Stimulated activated CD8-positive, alpha-beta memory T cell treated with anti-CD3 and anti-CD28 coated beads, Interleukin-2, amount 100 ng/mL, for 1 hour (primary cell): ENCODE measurements around the gene LIPT2.
"Not testable (repeated sequence)": the region's sequence is repeated elsewhere in the genome, so short reads cannot be mapped to it uniquely, and the experiment has no call there.

Source experiments
- DNase-seq, 2 donors: peaks; one replicate each; pipeline ENCODE4 v3.0.0-alpha.2; 2020; ENCODE audit warnings: low read depth in 2 of 2

LIPT2 gene

DNA sequence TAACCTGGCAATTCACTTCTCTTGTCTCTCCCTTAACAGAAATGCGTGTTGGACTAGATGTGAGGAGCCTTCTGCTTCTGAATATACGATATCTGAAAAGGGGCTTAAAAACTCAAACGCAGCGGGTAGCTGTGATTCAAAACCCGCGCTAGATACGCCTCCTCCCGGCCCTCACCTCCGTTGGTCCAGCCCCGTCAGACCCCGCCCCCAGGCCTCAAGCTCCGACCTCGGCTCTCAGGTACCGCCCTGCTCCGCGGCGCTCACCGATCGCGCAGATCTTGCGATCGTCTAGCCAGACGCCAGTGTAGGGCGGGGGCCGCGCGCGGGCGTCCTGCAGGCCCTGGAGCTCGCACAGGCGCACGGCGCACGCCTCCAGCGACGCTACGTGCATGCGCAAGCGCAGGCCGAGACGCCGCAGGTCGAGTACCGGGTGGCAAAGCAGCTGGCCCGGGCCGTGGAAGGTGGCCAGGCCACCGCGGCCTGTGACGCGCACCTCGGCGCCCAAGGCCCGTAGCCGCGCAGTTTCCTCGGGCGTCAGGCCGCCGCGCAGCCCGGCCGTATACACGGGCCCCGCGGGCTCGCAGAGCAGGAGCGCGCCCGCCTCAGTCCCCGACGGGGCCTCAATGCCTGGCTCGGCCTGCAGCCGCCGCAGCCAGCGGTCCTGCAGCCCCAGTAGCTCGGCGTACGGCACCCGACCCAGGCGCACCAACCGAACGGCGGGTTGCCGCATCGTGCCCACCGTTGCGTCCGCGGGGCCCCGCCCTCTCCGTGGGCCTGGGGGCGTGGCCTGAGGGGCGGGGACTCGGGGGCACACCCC lies at the start of gene LIPT2:
Gene LIPT2, minus strand, starts transcription at position 751 of the 817 bp plus-strand sequence. Its CDS starts 21 bp downstream, at position 730.
- DNase-seq, result peak; percentile 92 to 96

DNA sequence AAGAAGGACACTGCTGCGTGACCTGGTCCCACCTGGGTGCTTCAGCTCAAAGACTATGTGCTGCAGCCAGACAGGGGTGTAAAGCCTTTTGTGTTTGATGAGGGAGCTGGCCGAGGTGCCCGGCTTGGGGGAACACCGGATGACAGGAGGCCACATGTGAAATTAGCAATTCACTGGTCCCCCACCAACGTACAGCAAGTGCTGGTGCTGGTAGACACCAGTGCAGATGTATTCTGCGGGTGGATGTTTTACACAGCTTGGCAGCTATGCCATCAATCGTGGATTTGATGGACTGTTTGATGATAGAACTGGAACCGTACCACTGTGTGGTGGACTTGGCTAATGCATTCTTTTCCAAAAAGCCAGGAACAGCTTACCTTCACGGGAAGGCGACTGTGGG lies 47.9 kb upstream of the LIPT2 start:
- no peak for DNase-seq

- DNase-seq, result no peak
Observed at GRCh38 chr11:74540270-74540669, 46.7 kb upstream of the LIPT2 start.

DNA sequence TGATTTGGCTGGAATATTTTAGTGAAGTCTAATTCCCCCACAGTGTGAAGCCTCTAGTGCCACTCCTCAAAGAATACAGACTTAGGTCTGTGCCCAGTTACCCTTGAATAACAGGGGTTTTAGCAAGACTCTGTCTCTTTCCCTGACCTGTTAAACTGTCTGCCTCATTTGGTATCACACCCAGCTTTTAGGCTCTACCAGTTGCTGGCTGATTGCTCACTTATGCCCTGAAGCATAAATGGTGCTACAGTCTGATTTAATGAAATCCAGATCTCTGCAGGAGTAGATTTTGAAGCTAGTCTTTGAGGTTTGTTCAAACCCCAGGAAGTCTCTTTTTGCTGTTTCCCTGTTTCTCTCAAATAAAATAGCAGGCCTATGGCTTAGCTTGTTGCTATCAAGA lies 45.2 kb upstream of the LIPT2 start:
- DNase-seq, result no peak

- no peak for DNase-seq
Observed at GRCh38 chr11:74535371-74536160, 42.0 kb upstream of the LIPT2 start.

DNA sequence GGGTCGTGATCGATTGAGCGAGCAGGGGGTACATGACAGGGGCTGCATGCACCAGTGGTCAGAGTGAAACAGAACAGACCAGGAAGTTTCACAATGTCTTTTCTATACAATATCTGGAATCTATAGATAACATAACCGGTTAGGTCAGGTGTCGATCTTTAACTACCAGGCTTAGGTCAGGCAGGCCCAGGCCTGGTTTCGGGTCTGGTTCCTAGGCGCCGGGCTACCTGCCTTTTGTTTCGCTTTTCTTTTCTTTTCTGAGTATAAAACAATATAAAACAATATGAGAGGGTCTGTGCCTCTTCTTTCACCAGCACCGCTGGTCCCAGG lies 41.4 kb upstream of the LIPT2 start:
- DNase-seq, result not testable (repeated sequence)

DNA sequence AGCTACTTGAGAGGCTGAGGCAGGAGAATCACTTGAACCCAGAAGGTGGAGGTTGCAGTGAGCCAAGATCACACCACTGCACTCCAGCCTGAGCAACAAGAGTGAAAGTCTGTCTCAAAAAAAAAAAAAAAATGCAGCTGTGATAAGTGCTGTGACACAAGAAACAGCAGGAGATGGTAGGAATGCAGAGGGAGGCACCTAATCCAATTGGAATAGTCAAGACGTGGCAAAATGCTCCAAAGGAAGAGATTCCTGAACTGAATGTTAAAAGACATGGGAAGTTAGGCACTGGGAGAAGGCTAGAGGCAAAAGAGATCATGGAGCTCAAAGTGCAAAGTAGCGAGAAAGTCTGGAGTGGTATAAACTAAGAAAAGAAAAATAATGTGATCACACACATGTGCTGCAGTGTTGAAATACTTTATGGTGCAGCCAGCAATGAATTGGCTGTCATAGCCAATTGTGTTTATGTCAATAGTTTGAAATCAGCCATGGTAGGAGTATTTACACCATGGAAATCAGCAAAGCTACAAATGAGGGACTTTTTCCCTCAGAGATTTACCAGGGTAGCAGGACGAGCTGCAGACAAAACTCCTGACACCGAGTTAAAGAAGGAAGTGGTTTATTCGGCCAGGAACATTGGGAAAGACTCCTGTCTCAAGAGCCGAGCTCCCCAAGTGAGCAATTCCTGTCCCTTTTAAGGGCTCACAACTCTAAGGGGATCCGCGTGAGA lies 40.9 kb upstream of the LIPT2 start:
- DNase-seq, result no peak

DNA sequence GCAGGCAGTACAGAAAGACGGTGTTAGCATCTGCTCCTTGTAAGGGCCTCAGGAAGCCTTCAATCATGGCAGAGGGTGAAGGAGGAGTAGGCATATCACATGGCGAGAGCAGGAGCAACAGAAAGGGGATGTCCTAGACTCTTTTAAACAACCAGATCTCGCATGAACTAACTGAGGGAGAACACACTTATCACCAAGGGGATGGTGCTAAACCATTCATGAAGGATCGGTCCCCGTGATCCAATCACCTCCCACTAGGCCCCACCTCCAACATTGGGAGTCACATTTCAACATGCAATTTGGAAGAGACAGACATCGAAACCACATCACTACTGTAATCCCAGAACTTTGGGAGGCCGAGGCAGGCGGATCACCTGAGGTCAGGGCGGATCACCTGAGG lies 39.9 kb upstream of the LIPT2 start:
- DNase-seq, result no peak

DNA sequence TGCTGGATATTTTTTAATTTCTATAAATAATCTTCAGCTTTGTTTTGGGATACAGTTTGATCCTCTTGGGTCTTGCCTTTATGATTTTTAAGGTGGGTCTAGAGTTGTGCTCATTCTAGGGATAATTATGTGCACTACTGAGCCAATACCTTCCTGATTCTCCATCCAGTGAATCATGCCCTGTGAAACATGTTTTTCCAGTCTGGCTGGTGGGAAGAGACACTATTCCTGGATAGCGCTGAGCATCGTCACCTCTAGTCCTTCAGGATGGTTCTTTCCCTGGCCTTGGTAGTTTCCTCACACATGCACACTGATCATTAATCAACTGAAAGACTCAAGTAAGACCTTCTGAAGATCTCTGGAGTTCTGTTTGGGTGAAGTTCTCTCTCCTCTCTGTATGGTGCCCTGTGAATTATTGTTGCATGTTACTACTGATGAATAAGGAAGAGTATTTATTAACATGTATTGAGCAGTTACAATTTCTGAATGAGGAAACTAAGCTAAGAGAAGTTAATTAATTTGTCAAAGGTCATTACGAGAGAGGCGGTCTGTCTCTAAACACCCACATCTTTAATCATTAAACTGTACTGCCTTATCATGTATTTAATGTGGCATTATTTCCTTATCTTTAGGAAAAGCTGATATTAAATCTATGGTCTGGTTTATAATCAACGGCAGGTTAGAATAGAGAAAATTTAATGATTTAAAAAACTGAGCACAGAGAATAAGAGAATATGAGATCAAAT lies 39.1 kb upstream of the LIPT2 start:
- DNase-seq, result no peak

DNA sequence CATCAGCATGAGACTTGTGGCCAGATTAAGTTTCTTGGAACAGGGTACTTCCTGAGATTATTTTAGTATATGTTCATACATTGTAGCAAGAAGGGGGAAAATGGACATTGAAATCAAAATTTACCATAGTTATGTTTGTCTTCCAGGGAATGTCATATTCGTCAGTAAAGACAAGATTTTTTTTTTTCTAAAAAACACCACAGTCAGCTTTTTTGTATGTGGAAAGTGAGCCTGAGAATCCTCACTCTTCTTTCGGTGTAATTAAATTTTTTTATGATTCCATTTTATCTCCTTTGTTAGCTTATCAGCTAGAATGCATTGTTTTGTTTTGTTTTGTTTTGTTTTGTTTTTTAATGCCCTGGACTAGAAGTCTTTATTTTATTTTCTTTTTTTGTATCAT lies 31.5 kb upstream of the LIPT2 start:
- DNase-seq, result no peak

DNA sequence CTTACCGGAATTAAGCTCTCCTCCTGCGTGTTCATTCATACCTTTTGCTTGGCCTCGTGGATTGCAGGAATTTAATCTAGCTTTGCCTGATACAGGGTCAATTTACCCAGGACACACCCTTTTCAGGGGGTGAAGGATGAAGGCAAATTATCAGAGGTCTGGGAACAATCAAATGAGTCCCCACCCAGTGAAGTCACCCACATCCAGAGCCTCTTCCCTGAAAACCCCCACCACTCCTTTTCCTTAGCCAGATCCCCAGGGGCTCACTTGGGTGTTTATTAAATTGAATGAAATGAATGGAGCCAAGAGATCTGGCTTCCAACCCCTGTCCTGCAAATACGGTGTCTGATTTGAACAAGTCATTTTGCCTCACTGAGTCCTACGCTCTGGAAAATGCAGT lies 31.0 kb upstream of the LIPT2 start:
- DNase-seq, result no peak

GRCh38 chr11:74522776-74523175 lies 29.3 kb upstream of the LIPT2 start:
- DNase-seq, result no peak

DNA sequence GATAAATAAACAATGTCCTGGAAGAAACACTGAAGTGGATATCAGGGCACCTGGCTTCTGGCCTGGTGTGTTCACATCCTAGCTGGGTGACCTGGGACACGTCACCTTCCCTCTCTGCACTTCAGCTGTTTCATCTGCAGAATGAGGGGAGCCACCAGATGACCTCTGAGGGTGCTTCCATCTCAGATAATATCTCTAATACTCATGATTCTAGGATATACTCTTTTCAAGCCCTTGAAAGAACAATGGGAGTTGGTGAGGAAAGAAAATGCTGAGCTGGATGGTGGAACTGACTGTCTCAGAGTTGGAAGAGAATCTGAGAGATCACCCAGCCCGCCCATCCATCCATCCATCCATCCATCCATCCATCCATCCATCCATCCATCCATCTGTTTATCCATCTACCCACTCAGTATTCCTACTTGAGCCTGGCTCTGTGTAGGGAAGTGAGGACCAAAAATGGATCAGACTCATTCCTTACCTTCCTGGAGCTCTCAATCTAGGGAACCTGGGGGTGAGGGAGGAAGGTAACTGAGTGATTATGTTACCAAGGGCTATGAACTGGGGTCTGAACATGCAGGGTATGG lies 28.2 kb upstream of the LIPT2 start:
- no peak for DNase-seq

GRCh38 chr11:74520927-74521665 lies 27.6 kb upstream of the LIPT2 start:
- no peak for DNase-seq

DNA sequence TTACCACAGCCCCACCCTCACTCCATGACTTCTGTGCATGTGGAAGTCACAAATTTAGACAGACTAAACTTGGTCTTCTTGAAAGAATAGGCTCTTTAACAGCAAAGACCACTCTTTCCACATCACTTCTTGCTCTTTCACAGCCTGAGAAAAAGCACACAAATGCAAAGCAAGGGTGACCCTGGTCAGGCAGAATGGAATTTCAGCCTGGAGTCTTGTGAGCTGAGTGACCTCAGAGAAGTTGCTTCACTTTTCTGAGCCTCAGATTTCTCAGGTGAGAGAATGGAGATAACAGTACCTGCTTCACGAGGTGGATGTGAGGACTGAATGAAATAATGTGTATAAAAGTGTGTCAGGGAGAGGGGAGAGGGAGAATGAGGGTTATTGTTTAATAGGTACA lies 26.8 kb upstream of the LIPT2 start:
- no peak for DNase-seq

- no peak for DNase-seq
Observed at GRCh38 chr11:74519710-74520109, 26.2 kb upstream of the LIPT2 start.

DNA sequence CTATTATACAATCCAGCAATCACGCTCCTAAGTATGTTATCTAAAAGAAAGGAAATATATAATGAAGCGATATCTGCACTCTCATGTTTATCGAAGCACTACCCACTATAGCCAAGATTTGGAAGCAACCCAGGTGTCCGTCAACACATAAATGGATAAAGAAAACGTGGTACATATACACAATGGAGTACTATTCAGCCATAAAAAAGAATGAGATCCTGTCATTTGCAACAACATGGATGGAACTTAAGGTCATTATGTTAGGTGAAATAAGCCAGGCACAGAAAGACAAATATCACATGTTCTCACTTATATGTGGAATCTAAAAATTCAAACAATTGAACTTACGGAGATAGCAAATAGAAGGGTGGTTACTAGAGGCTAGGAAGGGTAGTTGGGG lies 24.1 kb upstream of the LIPT2 start:
- not testable (repeated sequence) for DNase-seq

DNA sequence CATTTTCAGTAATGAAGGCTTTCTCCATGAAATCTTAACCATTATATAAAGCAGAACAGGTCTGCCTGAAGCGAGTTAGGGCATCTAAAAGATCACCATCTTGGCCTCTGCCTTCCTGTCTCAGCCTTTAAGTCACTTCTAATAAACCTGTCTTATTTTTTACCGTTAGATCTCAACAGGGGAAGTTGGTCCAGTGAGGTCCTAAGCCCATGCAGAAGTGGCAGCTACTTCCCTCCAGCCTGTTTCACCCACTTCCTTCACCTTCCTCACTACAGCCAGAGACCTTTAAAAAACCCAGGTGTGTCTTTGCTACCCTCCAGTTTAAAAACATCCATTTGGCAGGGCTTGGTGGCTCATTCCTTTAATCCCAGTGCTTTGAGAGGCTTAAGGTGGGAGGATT lies 14.1 kb upstream of the LIPT2 start:
- DNase-seq, result no peak

GRCh38 chr11:74506823-74507222 lies 13.3 kb upstream of the LIPT2 start:
- no peak for DNase-seq

- DNase-seq, result no peak
Observed at GRCh38 chr11:74505911-74506310, 12.4 kb upstream of the LIPT2 start.
